IMR-90 (cell line): ENCODE measurements around the gene SYTL3. TPM values are rescaled to one million over a fixed set of nuclear protein-coding genes. Genes with fewer than 3 reads are reported as not detected.

Source experiments
- ATAC-seq: fragments of 200-7000 bp; cut with Tn5 transposase; 2 replicates; pipeline ENCODE4 v1.9.1; 2020; ENCODE audit warnings: low read depth, mild to moderate bottlenecking, moderate library complexity
- BruUV-seq: library from RNA; stranded (reverse); fragments of 400-500 nt; replicated peaks from 2 replicates; lab custom pipeline; 2021; lab: Mats Ljungman, UMichigan
- CTCF ChIA-PET: fragments of 300-600 bp; formaldehyde crosslinking; extraction: SDS; loops from one replicate; lab custom pipeline; 2021; ENCODE audit warnings: antibody characterized with exemption; lab: Yijun Ruan, JAX
- POLR2A ChIA-PET: fragments of 300-600 bp; sonication (Branson Sonifier 250); formaldehyde crosslinking; loops from one replicate; lab custom pipeline; 2022; ENCODE audit warnings: antibody characterized with exemption; ENCODE audit not compliant: unreplicated experiment; lab: Charles Lee
- DNase-seq: peaks from one replicate; pipeline ENCODE4 v3.0.0; 2013
- H2AFZ ChIP-seq: replicated peaks from 2 replicates; pipeline ENCODE3; 2013; ENCODE audit warnings: low read length, mild to moderate bottlenecking; ENCODE audit not compliant: poor library complexity
- H2AK5ac ChIP-seq: 2 replicates; pipeline ENCODE4 v1.6.1; 2013; ENCODE audit warnings: low read depth, low read length, inconsistent platforms
- H2AK9ac ChIP-seq: replicated peaks from 2 replicates; pipeline ENCODE3; 2013; ENCODE audit warnings: mild to moderate bottlenecking, low read depth, low read length, moderate library complexity; ENCODE audit not compliant: poor library complexity
- H2BK120ac ChIP-seq: 2 replicates; pipeline ENCODE4 v1.6.1; 2013; ENCODE audit warnings: low read depth, low read length, inconsistent platforms
- H2BK15ac ChIP-seq: 3 replicates; pipeline ENCODE4 v1.6.1; 2013; ENCODE audit warnings: low read depth, low read length, inconsistent platforms
- H2BK20ac ChIP-seq: 2 replicates; pipeline ENCODE4 v1.6.1; 2013; ENCODE audit warnings: low read depth, mild to moderate bottlenecking, inconsistent platforms, low read length, moderate library complexity
- H2BK5ac ChIP-seq: 2 replicates; pipeline ENCODE4 v1.6.1; 2013; ENCODE audit warnings: mild to moderate bottlenecking, low read depth, low read length, inconsistent platforms; ENCODE audit not compliant: poor library complexity, severe bottlenecking
- H3K14ac ChIP-seq: replicated peaks from 2 replicates; pipeline ENCODE4 v1.6.1; 2013; ENCODE audit warnings: low read depth, low read length, inconsistent platforms
- H3K18ac ChIP-seq: 2 replicates; pipeline ENCODE4 v1.6.1; 2013; ENCODE audit warnings: low read depth, low read length, control low read depth
- H3K23ac ChIP-seq: 2 replicates; pipeline ENCODE4 v1.6.1; 2013; ENCODE audit warnings: low read depth, low read length, inconsistent platforms
- H3K27ac ChIP-seq: 2 replicates; pipeline ENCODE4 v1.5.1; 2013; ENCODE audit warnings: mild to moderate bottlenecking, control low read depth, low read length; ENCODE audit not compliant: insufficient read depth
- H3K27me3 ChIP-seq: 2 replicates; pipeline ENCODE4 v1.6.1; 2013; ENCODE audit warnings: low read length; ENCODE audit not compliant: control insufficient read depth, insufficient read depth
- H3K36me3 ChIP-seq: 2 replicates; pipeline ENCODE4 v1.6.1; 2013; ENCODE audit warnings: low read length, mixed read lengths; ENCODE audit not compliant: control insufficient read depth, insufficient read depth
- H3K4ac ChIP-seq: 2 replicates; pipeline ENCODE4 v1.6.1; 2013; ENCODE audit warnings: low read depth, low read length, inconsistent platforms
- H3K4me1 ChIP-seq: 2 replicates; pipeline ENCODE4 v1.6.1; 2013; ENCODE audit warnings: low read length, mixed read lengths; ENCODE audit not compliant: control insufficient read depth, insufficient read depth
- H3K4me2 ChIP-seq: 2 replicates; pipeline ENCODE4 v1.6.1; 2013; ENCODE audit warnings: low read depth, mild to moderate bottlenecking, control low read depth, low read length, moderate library complexity
- H3K4me3 ChIP-seq: 2 replicates; pipeline ENCODE4 v1.5.1; 2013; ENCODE audit warnings: low read depth, mild to moderate bottlenecking, control low read depth, low read length, moderate library complexity; ENCODE audit not compliant: insufficient read depth
- H3K56ac ChIP-seq: 2 replicates; pipeline ENCODE4 v1.6.1; 2013; ENCODE audit warnings: low read length, inconsistent platforms; ENCODE audit not compliant: insufficient read depth; ENCODE audit errors: extremely low read depth
- H3K79me1 ChIP-seq, 2 experiments: 2 replicates each; pipeline ENCODE4 v1.6.1; 2013; ENCODE audit warnings: low read length in 2 of 2, inconsistent platforms in 1 of 2, low read depth in 1 of 2
- H3K9ac ChIP-seq: 2 replicates; pipeline ENCODE4 v1.6.1; 2013; ENCODE audit warnings: low read depth, low read length, control low read depth
- H3K9me1 ChIP-seq: 2 replicates; pipeline ENCODE4 v1.6.1; 2013; ENCODE audit warnings: low read length, inconsistent platforms; ENCODE audit not compliant: insufficient read depth
- H3K9me3 ChIP-seq: 2 replicates; pipeline ENCODE4 v1.6.1; 2013; ENCODE audit warnings: low read length; ENCODE audit not compliant: control insufficient read depth, insufficient read depth
- H4K20me1 ChIP-seq: 2 replicates; pipeline ENCODE4 v1.6.1; 2013; ENCODE audit warnings: low read length, inconsistent platforms; ENCODE audit not compliant: insufficient read depth
- H4K5ac ChIP-seq: 2 replicates; pipeline ENCODE4 v1.6.1; 2013; ENCODE audit warnings: mild to moderate bottlenecking, low read depth, low read length, control low read depth
- H4K8ac ChIP-seq, 2 experiments: 2 replicates each; pipeline ENCODE4 v1.6.1; 2013; ENCODE audit warnings: low read depth in 2 of 2, low read length in 2 of 2, control low read depth in 1 of 2, inconsistent platforms in 1 of 2
- H4K91ac ChIP-seq: 2 replicates; pipeline ENCODE4 v1.6.1; 2013; ENCODE audit warnings: low read depth, low read length, inconsistent platforms; ENCODE audit not compliant: insufficient read depth
- BHLHE40 ChIP-seq: fragments of 150-350 bp; IDR thresholded peaks from 2 replicates; pipeline ENCODE4 v1.6.1; 2016; ENCODE audit warnings: mild to moderate bottlenecking, low read depth, low read length
- FOS ChIP-seq: fragments of 150-350 bp; IDR thresholded peaks from 2 replicates; pipeline ENCODE4 v1.6.1; 2016; ENCODE audit warnings: low read depth, low read length
- MAFK ChIP-seq: IDR thresholded peaks from 2 replicates; pipeline ENCODE4 v1.6.1; 2012; ENCODE audit warnings: low read depth, low read length, improper control_type of control experiment
- MAZ ChIP-seq: IDR thresholded peaks from 2 replicates; pipeline ENCODE4 v1.6.1; 2012; ENCODE audit warnings: low read depth, mild to moderate bottlenecking, low read length, improper control_type of control experiment, moderate library complexity, borderline replicate concordance
- NFE2L2 ChIP-seq: fragments of 150-350 bp; IDR thresholded peaks from 2 replicates; pipeline ENCODE4 v1.6.1; 2016; ENCODE audit warnings: low read depth, mild to moderate bottlenecking, low read length
- RAD21 ChIP-seq: IDR thresholded peaks from 2 replicates; pipeline ENCODE4 v1.6.1; 2012; ENCODE audit warnings: low read length, improper control_type of control experiment
- SMC3 ChIP-seq: fragments of 150-350 bp; IDR thresholded peaks from 2 replicates; pipeline ENCODE4 v1.6.1; 2016; ENCODE audit warnings: low read depth, mild to moderate bottlenecking, antibody characterized with exemption, low read length, moderate library complexity
- WGBS, 2 experiments: methylation state at CpG; one replicate each; pipeline versions ENCODE4 v1.1.5 to v1.1.7; 2013; ENCODE audit warnings: missing lambda C conversion rate in 2 of 2; ENCODE audit not compliant: insufficient read length in 1 of 2; ENCODE audit errors: extremely low coverage in 2 of 2; 5-methylcytosine and 5-hydroxymethylcytosine counted together
- dilution Hi-C: fragments of 300-500 bp; cut with HindIII; formaldehyde crosslinking; loops from one replicate; pipeline ENCODE4 v1.14.3; 2018; ENCODE audit warnings: low sequenced_read_pairs; ENCODE audit not compliant: unreplicated experiment
- in situ Hi-C: fragments of 300-500 bp; cut with MboI; formaldehyde crosslinking; loops from 3 replicates; pipeline ENCODE4 v1.14.3; 2019; ENCODE audit warnings: low sequenced_read_pairs, inconsistent platforms, mixed read lengths
- intact Hi-C: fragments of 100-400 bp; cut with micrococcal nuclease; formaldehyde crosslinking; loops from 2 replicates; pipeline ENCODE4 v1.10.0; 2022
- polyA plus RNA-seq, 3 experiments: library from polyadenylated mRNA; depleted of rRNA; stranded (reverse); fragments of >200 nt; gene quantifications; 2 replicates each; pipeline ENCODE4 v1.2.3, GENCODE V29; 2012; ENCODE audit warnings: low replicate concordance in 1 of 3
- total RNA-seq: library from RNA; depleted of rRNA; stranded (reverse); fragments of >200 nt; gene quantifications from 2 replicates; pipeline ENCODE4 v1.2.3, GENCODE V29; 2012
- TF ChIP-seq, protein P1 (sequence below): fragments of 150-350 bp; IDR thresholded peaks from 2 replicates; pipeline ENCODE4 v1.6.1; 2017; ENCODE audit warnings: mild to moderate bottlenecking, antibody characterized with exemption, low read length, low read depth
- TF ChIP-seq, protein P2 (sequence below): conservative IDR thresholded peaks from 2 replicates; pipeline ENCODE4 v1.5.1; 2012; ENCODE audit warnings: mild to moderate bottlenecking, low read depth, low read length, improper control_type of control experiment

Gene SYTL3
- total and polyA plus RNA-seq, 2 of the 4 experiments (the other 2 are of a cell fraction) = 2.9 to 4.3 TPM

DNA sequence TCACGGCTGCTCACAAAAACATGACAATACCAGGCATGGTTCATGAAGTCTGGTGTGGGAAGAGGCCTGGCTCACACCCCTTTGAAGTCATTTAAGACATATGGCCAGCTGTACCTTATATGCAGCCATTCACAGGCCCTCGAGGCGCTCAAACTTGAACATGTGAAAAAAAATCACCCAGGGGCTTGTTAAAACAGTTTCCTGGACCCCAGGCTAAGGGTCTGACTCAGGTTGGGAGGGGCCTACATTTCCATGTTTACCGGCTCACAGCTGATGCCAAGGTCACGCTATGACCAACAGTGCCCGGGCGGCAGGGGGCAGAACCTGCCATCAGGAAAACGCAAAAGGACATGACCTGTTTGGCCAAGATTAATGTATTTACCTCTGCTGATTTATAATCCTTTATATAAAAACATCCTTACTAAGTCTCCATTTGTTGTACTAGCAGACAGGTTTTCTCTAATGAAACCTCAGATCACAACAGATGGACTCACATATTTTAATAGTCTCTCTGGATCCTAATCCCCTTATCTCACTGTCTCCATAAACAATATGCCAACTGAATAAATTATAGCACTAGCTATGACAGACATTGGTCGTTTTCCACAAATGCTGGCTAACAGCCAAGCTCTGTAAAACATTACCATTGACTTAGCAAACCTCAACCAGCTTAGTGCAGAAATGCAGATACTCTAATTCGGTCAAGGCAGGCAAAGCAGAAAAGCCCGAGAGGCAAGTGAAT lies 149.4 kb downstream of the SYTL3 start:
- Histone ChIP-seq H2BK20ac (no peak overlapping the region), H2BK5ac (no peak overlapping the region), H2AK9ac (no peak overlapping the region), H3K9ac (no peak overlapping the region), H4K5ac (no peak overlapping the region), H3K4me2 (no peak overlapping the region), H3K56ac (no peak overlapping the region), H2BK120ac (no peak overlapping the region), H2BK15ac (no peak overlapping the region), H3K9me3 (no peaks in the 10 kb centered on the region), H2AFZ (no peak overlapping the region), H3K23ac (peak overlapping the region; percentile 70), H4K8ac (no peak overlapping the region), H3K27ac (no peak overlapping the region), H3K79me1 (peaks cover 59 to 69% of the 10 kb centered on the region in 2 experiments), H3K18ac (no peak overlapping the region), H3K27me3 (no peaks in the 10 kb centered on the region), H3K14ac (no peak overlapping the region), H3K4me1 (peaks cover 15% of the 10 kb centered on the region), H3K9me1 (peaks cover 25% of the 10 kb centered on the region), H3K4me3 (no peak overlapping the region), H4K91ac (no peak overlapping the region), H3K4ac (peak overlapping the region; percentile 44; the same call in 1 of the 2 replicates), H3K36me3 (no peaks in the 10 kb centered on the region), H2AK5ac (no peak overlapping the region), H4K20me1 (peaks cover 42% of the 10 kb centered on the region; the same call in 1 of the 2 replicates)
- intact Hi-C loops = loop anchor here (10.0 kb wide), 1 partner anchor 306 kb away; no protein-coding TSS in a partner anchor
- in situ Hi-C loops = loop anchor here (5.0 kb wide), 1 partner anchor 173 kb away; no protein-coding TSS in a partner anchor
- TF ChIP-seq SMC3 = no peak
- no peak for TF ChIP-seq BHLHE40
- TF ChIP-seq MAZ = no peak
- TF ChIP-seq, protein P1, sequence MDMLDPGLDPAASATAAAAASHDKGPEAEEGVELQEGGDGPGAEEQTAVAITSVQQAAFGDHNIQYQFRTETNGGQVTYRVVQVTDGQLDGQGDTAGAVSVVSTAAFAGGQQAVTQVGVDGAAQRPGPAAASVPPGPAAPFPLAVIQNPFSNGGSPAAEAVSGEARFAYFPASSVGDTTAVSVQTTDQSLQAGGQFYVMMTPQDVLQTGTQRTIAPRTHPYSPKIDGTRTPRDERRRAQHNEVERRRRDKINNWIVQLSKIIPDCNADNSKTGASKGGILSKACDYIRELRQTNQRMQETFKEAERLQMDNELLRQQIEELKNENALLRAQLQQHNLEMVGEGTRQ = no peak
- TF ChIP-seq NFE2L2 = no peak
- TF ChIP-seq FOS = no peak
- TF ChIP-seq, protein P2, sequence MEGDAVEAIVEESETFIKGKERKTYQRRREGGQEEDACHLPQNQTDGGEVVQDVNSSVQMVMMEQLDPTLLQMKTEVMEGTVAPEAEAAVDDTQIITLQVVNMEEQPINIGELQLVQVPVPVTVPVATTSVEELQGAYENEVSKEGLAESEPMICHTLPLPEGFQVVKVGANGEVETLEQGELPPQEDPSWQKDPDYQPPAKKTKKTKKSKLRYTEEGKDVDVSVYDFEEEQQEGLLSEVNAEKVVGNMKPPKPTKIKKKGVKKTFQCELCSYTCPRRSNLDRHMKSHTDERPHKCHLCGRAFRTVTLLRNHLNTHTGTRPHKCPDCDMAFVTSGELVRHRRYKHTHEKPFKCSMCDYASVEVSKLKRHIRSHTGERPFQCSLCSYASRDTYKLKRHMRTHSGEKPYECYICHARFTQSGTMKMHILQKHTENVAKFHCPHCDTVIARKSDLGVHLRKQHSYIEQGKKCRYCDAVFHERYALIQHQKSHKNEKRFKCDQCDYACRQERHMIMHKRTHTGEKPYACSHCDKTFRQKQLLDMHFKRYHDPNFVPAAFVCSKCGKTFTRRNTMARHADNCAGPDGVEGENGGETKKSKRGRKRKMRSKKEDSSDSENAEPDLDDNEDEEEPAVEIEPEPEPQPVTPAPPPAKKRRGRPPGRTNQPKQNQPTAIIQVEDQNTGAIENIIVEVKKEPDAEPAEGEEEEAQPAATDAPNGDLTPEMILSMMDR = no peak
- TF ChIP-seq RAD21 = no peak
- no peak for TF ChIP-seq MAFK
- BruUV-seq = no TSS peak
- ChIA-PET CTCF (no interaction called here), POLR2A (no interaction called here)
- peak; percentile 46 for DNase-seq
- dilution Hi-C loops = no loop called here
- WGBS, 2 experiments = 31% methylated on average over 4 of the region's 11 CpGs; no CpG with 5 or more reads in 1 of the 2 experiments
- no peak; the same call in 1 of the 2 replicates for ATAC-seq
